CD4-positive, CD25-positive, alpha-beta regulatory T cell (primary cell): ENCODE results near the gene LENG8. TPM values are rescaled to one million over a fixed set of nuclear protein-coding genes. Genes with fewer than 3 reads are reported as not detected.

Experiments used
- ATAC-seq, 2 donors: fragments of 150-1000 bp; cut with Tn5 transposase; one replicate each; pipeline ENCODE4 v1.10.0; 2021; ENCODE audit warnings: low read depth in 2 of 2, moderate number of reproducible peaks in 2 of 2, moderate library complexity in 1 of 2
- DNase-seq, 3 donors: peaks; one replicate each; pipeline versions ENCODE4 v3.0.0 to v3.0.0-alpha.2; 2012 to 2022; ENCODE audit warnings: mixed read lengths in 1 of 3
- H3K27ac ChIP-seq: one replicate; pipeline ENCODE4 v1.7.0; 2013; ENCODE audit warnings: mild to moderate bottlenecking, low read length; ENCODE audit not compliant: insufficient read depth, poor library complexity, severe bottlenecking
- H3K27me3 ChIP-seq: one replicate; pipeline ENCODE4 v1.7.0; 2013; ENCODE audit warnings: low read length; ENCODE audit not compliant: control insufficient read depth, insufficient read depth
- H3K36me3 ChIP-seq: one replicate; pipeline ENCODE4 v1.7.0; 2013; ENCODE audit warnings: mild to moderate bottlenecking, low read length, moderate library complexity; ENCODE audit not compliant: control insufficient read depth, insufficient read depth
- H3K4me1 ChIP-seq: 2 replicates; pipeline ENCODE4 v1.7.0; 2013; ENCODE audit warnings: mild to moderate bottlenecking, low read length; ENCODE audit not compliant: insufficient read depth, control insufficient read depth, poor library complexity, severe bottlenecking
- H3K4me3 ChIP-seq: one replicate; pipeline ENCODE4 v1.7.0; 2013; ENCODE audit warnings: low read depth, mild to moderate bottlenecking, low read length, moderate library complexity
- H3K9me3 ChIP-seq, 2 experiments: 1 replicate in 1 of 2; 2 replicates in 1 of 2; pipeline ENCODE4 v1.7.0; 2013; ENCODE audit warnings: low read length in 2 of 2, mild to moderate bottlenecking in 1 of 2, moderate library complexity in 1 of 2; ENCODE audit not compliant: control insufficient read depth in 2 of 2
- H3K27ac Mint-ChIP-seq, 3 donors: one replicate each; pipeline ENCODE4 v1.8.0; 2020 to 2022; ENCODE audit warnings: mild to moderate bottlenecking in 3 of 3, mixed read lengths in 3 of 3, moderate library complexity in 2 of 3
- H3K27me3 Mint-ChIP-seq: one replicate; pipeline ENCODE4 v1.8.0; 2022; ENCODE audit warnings: mild to moderate bottlenecking, mixed read lengths
- H3K36me3 Mint-ChIP-seq: one replicate; pipeline ENCODE4 v1.8.0; 2020; ENCODE audit warnings: mixed read lengths
- H3K4me1 Mint-ChIP-seq, 4 donors: one replicate each; pipeline ENCODE4 v1.8.0; 2020 to 2022; ENCODE audit warnings: mixed read lengths in 4 of 4, mild to moderate bottlenecking in 1 of 4
- H3K4me3 Mint-ChIP-seq, 4 donors: one replicate each; pipeline ENCODE4 v1.8.0; 2020 to 2022; ENCODE audit warnings: mild to moderate bottlenecking in 4 of 4, mixed read lengths in 4 of 4, moderate library complexity in 3 of 4
- H3K9me3 Mint-ChIP-seq, 7 donors: one replicate each; pipeline ENCODE4 v1.8.0; 2020 to 2022; ENCODE audit warnings: mixed read lengths in 7 of 7, mild to moderate bottlenecking in 3 of 7, moderate library complexity in 2 of 7
- polyA plus RNA-seq, 4 donors: library from polyadenylated mRNA; unstranded; fragments of 300-500 nt; fragmentation: Illumina TruSeq; gene quantifications; one replicate each; pipeline ENCODE4 v1.2.3, GENCODE V29; 2021
- total RNA-seq: library from RNA; stranded (reverse); gene quantifications from one replicate; pipeline ENCODE4 v1.2.3, GENCODE V29; 2022

Gene LENG8
- total and polyA plus RNA-seq, 5 donors from 2014 or later = 3.9 to 558 (median 6.5) TPM

DNA sequence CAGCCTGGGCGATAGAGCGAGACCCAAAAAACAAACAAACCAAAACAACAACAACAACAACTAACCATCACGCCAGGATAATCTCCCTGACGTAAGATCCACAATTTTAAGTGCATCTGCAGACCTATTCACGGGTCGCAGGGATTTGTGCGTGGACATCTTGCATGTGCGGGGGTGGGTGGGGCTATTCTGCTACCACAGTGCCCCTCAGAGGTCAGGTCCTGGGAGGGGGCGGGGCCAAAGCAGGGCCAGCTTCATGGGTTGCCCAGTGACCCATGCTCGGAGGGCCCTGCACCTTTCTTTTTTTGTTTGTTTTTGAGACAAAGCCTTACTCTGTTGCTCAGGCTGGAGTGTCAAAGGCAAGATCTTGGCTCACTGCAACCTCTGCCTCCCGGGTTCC is 26.7 kb downstream of the LENG8 start:
- ATAC-seq (no peak), DNase-seq (no peak)
- Histone ChIP-seq H3K4me1 (peaks cover 9% of the 10 kb centered on the region), H3K27me3 (peaks cover 3% of the 10 kb centered on the region), H3K9me3 (no peaks in the 10 kb centered on the region), H3K36me3 (no peaks in the 10 kb centered on the region), H3K4me3 (no peak overlapping the region), H3K27ac (no peak overlapping the region)
- Mint-ChIP-seq H3K9me3 (no peaks in the 10 kb centered on the region), H3K4me1 (peaks cover 0 to 15% (median 1%) of the 10 kb centered on the region in 4 donors), H3K27ac (no peak overlapping the region), H3K36me3 (no peaks in the 10 kb centered on the region), H3K4me3 (no peak overlapping the region), H3K27me3 (peaks cover 43% of the 10 kb centered on the region)

DNA sequence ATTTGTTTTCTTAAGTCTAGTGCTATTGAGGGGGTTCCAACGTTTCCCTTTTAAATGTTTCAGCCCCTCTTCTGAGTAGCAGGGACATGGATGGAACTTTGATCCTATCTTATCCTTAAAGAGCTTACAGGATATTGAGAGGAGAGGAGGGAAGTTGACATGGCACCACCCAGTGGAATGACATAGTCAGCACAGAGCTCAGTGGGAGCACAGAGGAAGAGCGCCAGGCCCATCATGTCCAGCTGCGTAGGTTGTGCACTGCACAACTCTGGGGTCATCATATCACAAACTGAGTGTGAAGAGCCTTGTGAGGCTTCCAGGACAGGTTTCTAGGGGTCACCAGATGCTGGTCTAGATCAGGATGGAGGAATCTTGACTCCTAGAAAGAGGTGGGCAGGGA is 28.7 kb downstream of the LENG8 start:
- Mint-ChIP-seq H3K4me1 (peaks cover 5 to 19% (median 7%) of the 10 kb centered on the region in 4 donors), H3K27me3 (peaks cover 43% of the 10 kb centered on the region)

DNA sequence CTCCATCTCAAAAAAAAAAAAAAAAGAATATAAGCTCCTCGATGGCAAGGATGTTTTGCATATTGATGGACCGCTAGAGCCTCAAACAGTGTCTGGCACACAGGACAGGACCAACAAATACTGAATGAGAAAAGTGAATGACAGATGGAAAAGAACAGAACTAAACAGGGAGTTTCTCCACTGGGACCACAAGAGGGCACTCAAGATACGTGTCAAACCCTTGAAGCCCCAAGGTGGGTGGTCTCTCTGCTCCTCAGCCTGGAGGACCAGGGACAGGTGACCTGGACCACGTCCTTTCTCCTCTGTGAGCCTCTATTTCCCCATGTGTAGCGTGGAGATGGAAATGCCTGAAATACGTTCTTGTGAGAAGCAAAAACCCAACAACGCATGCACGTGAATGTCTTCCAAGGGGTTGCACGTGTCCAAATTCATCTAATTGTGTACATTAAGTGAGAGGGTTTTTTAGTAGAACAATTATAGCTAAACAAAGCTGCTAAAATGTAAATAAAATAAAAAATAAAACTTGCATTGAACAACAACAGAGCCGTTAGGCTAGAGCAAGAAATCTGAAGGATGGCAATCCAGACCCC is 29.8 kb downstream of the LENG8 start:
- ATAC-seq = no peak
- peaks cover 5 to 16% (median 7%) of the 10 kb centered on the region in 4 donors for H3K4me1 Mint-ChIP-seq
- Histone ChIP-seq H3K4me1 (peaks cover 4% of the 10 kb centered on the region), H3K9me3 (no peaks in the 10 kb centered on the region), H3K4me3 (no peak overlapping the region), H3K27me3 (peaks cover 2% of the 10 kb centered on the region), H3K27ac (no peak overlapping the region), H3K36me3 (no peaks in the 10 kb centered on the region)
- H3K27me3 Mint-ChIP-seq = peaks cover 35% of the 10 kb centered on the region
- H3K27ac Mint-ChIP-seq = peak overlapping the region in 1 of 3 donors; percentile 77
- H3K4me3 Mint-ChIP-seq = no peak overlapping the region
- DNase-seq = peak in 1 of 3 donors; percentile 60
- no peaks in the 10 kb centered on the region for H3K9me3 Mint-ChIP-seq
- no peaks in the 10 kb centered on the region for H3K36me3 Mint-ChIP-seq

More for the DNA sequence above, 28.7 kb downstream of the LENG8 start:
- H3K36me3 Mint-ChIP-seq = no peaks in the 10 kb centered on the region
- no peaks in the 10 kb centered on the region for H3K9me3 Mint-ChIP-seq
- Histone ChIP-seq H3K36me3 (no peaks in the 10 kb centered on the region), H3K4me1 (peaks cover 4% of the 10 kb centered on the region), H3K4me3 (no peak overlapping the region), H3K27ac (no peak overlapping the region), H3K9me3 (no peaks in the 10 kb centered on the region), H3K27me3 (peaks cover 2% of the 10 kb centered on the region)
- no peak for ATAC-seq
- H3K27ac Mint-ChIP-seq = peak overlapping the region in 1 of 3 donors; percentile 62
- no peak overlapping the region for H3K4me3 Mint-ChIP-seq
- DNase-seq = no peak

DNA sequence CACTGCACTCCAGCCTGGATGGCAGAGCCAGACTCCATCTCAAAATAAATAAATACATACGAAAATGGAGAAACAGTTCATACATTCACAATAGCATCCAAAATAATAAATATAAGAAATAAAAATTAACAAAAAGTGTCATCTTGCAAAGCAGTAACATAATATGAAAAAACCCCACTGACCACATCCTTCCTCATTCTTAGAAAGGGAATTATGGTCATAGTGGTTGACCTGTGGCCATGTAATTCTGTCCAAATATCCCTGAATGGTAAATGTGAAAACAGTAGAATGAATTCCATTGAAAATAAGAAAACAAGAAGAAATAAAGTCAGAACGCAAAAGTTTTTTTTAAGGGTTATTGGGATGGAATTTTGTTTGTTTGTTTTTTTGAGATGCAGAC is 31.1 kb downstream of the LENG8 start:
- H3K36me3 Mint-ChIP-seq = no peaks in the 10 kb centered on the region
- Histone ChIP-seq H3K27ac (no peak overlapping the region), H3K27me3 (peaks cover 2% of the 10 kb centered on the region), H3K4me1 (peaks cover 4% of the 10 kb centered on the region), H3K36me3 (no peaks in the 10 kb centered on the region), H3K4me3 (no peak overlapping the region), H3K9me3 (no peaks in the 10 kb centered on the region)
- ATAC-seq = no peak
- H3K27me3 Mint-ChIP-seq = peaks cover 32% of the 10 kb centered on the region
- H3K4me1 Mint-ChIP-seq = peaks cover 5 to 16% (median 7%) of the 10 kb centered on the region in 4 donors
- H3K9me3 Mint-ChIP-seq = no peaks in the 10 kb centered on the region
- DNase-seq = no peak
- no peak overlapping the region for H3K27ac Mint-ChIP-seq
- no peak overlapping the region for H3K4me3 Mint-ChIP-seq

DNA sequence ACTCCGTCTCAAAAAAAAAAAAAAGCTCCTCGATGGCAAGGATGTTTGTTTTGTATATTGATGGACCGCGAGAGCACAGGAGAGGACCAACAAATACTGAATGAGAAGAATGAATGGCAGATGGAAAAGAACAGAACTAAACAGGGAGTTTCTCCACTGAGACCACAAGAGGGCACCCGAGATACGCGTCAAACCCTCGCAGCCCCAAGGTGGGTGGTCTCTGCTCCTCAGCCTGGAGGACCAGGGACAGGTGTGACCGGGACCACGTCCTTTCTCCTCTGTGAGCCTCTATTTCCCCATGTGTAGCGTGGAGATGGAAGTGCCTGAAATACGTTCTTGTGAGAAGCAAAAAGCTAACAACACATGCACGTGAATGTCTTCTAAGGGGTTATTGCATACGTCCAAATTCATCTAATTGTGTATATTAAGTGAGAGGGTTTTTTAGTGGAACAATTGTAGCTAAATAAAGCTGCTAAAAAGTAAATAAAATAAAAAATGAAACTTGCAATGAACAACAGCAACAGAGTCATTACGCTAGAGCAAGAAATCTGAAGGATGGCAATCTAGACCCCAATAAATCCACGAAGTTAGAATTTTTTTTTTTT is 32.4 kb downstream of the LENG8 start:
- no peak overlapping the region for H3K27ac ChIP-seq
- no peaks in the 10 kb centered on the region for H3K36me3 ChIP-seq
- H3K4me3 Mint-ChIP-seq = peak overlapping the region in 1 of 4 donors; percentile 71
- peak overlapping the region in 1 of 3 donors; percentile 5 for H3K27ac Mint-ChIP-seq
- ATAC-seq (no peak), DNase-seq (peak; percentile 30 to 62 (median 55))
- peaks cover 2% of the 10 kb centered on the region for H3K27me3 ChIP-seq
- H3K9me3 Mint-ChIP-seq = no peaks in the 10 kb centered on the region
- H3K36me3 Mint-ChIP-seq = no peaks in the 10 kb centered on the region
- no peaks in the 10 kb centered on the region for H3K9me3 ChIP-seq
- peaks cover 4% of the 10 kb centered on the region for H3K4me1 ChIP-seq
- no peak overlapping the region for H3K4me3 ChIP-seq
- peaks cover 5 to 20% (median 7%) of the 10 kb centered on the region in 4 donors for H3K4me1 Mint-ChIP-seq
- peaks cover 32% of the 10 kb centered on the region for H3K27me3 Mint-ChIP-seq

DNA sequence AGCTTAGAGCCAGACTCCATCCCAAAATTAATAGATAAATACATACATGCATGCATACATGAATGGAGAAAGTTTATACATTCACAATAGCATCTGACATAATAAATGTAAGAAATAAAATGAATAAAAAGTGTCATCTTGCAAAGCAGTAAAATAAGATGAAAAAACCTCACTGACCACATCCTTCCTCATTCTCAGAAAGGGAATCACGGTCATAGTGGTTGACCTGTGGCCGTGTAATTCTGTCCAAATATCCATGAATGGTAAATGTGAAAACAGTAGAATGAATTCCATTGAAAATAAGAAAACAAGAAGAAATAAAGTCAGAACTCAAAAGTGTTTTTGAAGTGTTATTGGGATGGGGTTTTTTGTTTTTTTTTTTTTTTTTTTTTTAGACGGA is 33.9 kb downstream of the LENG8 start:
- Histone ChIP-seq H3K9me3 (no peaks in the 10 kb centered on the region), H3K27me3 (peaks cover 2% of the 10 kb centered on the region), H3K4me3 (no peak overlapping the region), H3K4me1 (peaks cover 4% of the 10 kb centered on the region), H3K36me3 (no peaks in the 10 kb centered on the region), H3K27ac (no peak overlapping the region)
- DNase-seq (no peak), ATAC-seq (no peak)
- H3K4me3 Mint-ChIP-seq = no peak overlapping the region
- H3K36me3 Mint-ChIP-seq = no peaks in the 10 kb centered on the region
- H3K9me3 Mint-ChIP-seq = no peaks in the 10 kb centered on the region
- no peak overlapping the region for H3K27ac Mint-ChIP-seq
- peaks cover 22% of the 10 kb centered on the region for H3K27me3 Mint-ChIP-seq
- peaks cover 5 to 20% (median 7%) of the 10 kb centered on the region in 4 donors for H3K4me1 Mint-ChIP-seq

DNA sequence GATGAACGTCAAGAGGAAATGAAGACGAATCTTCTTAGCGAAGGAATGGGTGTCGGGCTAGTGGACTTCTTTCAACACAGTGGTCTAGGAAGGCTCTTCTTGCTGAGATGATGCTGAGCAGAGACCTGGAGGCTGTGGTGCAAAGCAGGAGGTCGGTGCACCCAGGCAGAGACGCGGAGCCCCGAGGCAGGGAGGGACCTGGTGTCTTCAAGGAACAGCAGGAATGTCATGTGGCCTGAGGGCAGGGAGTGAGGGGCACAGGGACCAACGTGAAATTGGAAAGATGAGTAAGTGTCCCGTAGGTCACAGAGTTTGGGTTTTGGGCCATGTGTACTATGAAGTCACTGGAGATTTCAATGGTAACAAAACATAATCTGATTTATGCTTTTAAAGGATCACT is 35.5 kb downstream of the LENG8 start:
- peaks cover 23% of the 10 kb centered on the region for H3K27me3 Mint-ChIP-seq

DNA sequence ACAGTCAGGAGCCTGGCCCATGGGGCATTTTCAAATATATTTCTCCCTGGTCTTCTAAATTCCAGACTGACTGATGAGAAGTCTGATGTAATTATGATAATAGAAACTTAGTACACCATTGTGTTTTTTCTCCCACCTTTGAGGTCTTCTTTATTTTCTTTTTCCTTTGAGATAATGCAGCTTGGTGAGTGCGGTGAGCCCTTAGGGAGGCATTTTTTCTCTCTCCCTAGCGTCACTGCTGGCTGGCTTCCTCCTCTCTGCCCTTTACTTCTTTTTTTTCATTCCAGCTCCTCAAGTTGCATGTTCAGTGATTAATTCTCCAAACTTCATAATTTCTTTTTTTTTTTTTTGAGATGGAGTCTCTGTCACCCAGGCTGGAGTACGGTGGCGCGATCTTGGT is 36.9 kb downstream of the LENG8 start:
- H3K4me3 ChIP-seq = no peak overlapping the region
- Mint-ChIP-seq H3K4me1 (peaks cover 5 to 14% (median 7%) of the 10 kb centered on the region in 4 donors), H3K36me3 (no peaks in the 10 kb centered on the region), H3K4me3 (no peak overlapping the region), H3K27ac (peak overlapping the region in 1 of 3 donors; percentile 43), H3K27me3 (peaks cover 20% of the 10 kb centered on the region), H3K9me3 (no peaks in the 10 kb centered on the region)
- H3K36me3 ChIP-seq = no peaks in the 10 kb centered on the region
- ATAC-seq (no peak), DNase-seq (no peak)
- no peaks in the 10 kb centered on the region for H3K27me3 ChIP-seq
- peaks cover 4% of the 10 kb centered on the region for H3K4me1 ChIP-seq
- H3K27ac ChIP-seq = no peak overlapping the region
- H3K9me3 ChIP-seq = no peaks in the 10 kb centered on the region

More for the DNA sequence above, 35.5 kb downstream of the LENG8 start:
- H3K9me3 Mint-ChIP-seq = no peaks in the 10 kb centered on the region
- no peak overlapping the region for H3K4me3 Mint-ChIP-seq
- Histone ChIP-seq H3K4me3 (no peak overlapping the region), H3K27me3 (no peaks in the 10 kb centered on the region), H3K9me3 (no peaks in the 10 kb centered on the region), H3K36me3 (no peaks in the 10 kb centered on the region), H3K4me1 (peaks cover 4% of the 10 kb centered on the region), H3K27ac (no peak overlapping the region)
- no peak overlapping the region for H3K27ac Mint-ChIP-seq
- no peaks in the 10 kb centered on the region for H3K36me3 Mint-ChIP-seq
- ATAC-seq (no peak), DNase-seq (no peak)
- peaks cover 5 to 17% (median 7%) of the 10 kb centered on the region in 4 donors for H3K4me1 Mint-ChIP-seq
